GM18526 (cell line): ENCODE measurements around the gene SCTR.

ENCODE experiments used
- POLR2A ChIP-seq: IDR thresholded peaks from 3 replicates; pipeline ENCODE4 v1.6.1; 2011; ENCODE audit not compliant: insufficient read length; ENCODE audit errors: extremely low read depth

SCTR gene

GRCh38 chr2:119511989-119512388, 12.3 kb downstream of the SCTR start:
- no peak for TF ChIP-seq POLR2A

- TF ChIP-seq POLR2A: no peak
These were observed 15.5 kb downstream of the SCTR start for GRCh38 chr2:119508756-119509155.

GRCh38 chr2:119496682-119497081, 27.6 kb downstream of the SCTR start:
- no peak for TF ChIP-seq POLR2A

GRCh38 chr2:119495948-119496347, 28.3 kb downstream of the SCTR start:
- no peak for TF ChIP-seq POLR2A

- TF ChIP-seq POLR2A: no peak
These were observed 30.0 kb downstream of the SCTR start for GRCh38 chr2:119494163-119494790.

GRCh38 chr2:119491776-119492525, 32.3 kb downstream of the SCTR start:
- no peak for TF ChIP-seq POLR2A

GRCh38 chr2:119490653-119491195, 33.6 kb downstream of the SCTR start:
- TF ChIP-seq POLR2A: no peak

- TF ChIP-seq POLR2A: no peak
These were observed 34.2 kb downstream of the SCTR start for GRCh38 chr2:119490106-119490505.

- no peak for TF ChIP-seq POLR2A
These were observed 34.9 kb downstream of the SCTR start for GRCh38 chr2:119489232-119489952.

- no peak for TF ChIP-seq POLR2A
These were observed 35.8 kb downstream of the SCTR start for GRCh38 chr2:119488245-119489214.

- no peak for TF ChIP-seq POLR2A
These were observed 36.6 kb downstream of the SCTR start for GRCh38 chr2:119487434-119488244.

GRCh38 chr2:119486886-119487285, 37.4 kb downstream of the SCTR start:
- TF ChIP-seq POLR2A: no peak

GRCh38 chr2:119486196-119486827, 38.0 kb downstream of the SCTR start:
- no peak for TF ChIP-seq POLR2A

- TF ChIP-seq POLR2A: no peak
These were observed 38.8 kb downstream of the SCTR start for GRCh38 chr2:119485336-119486110.
